ENCODE data around the gene RTP5. TPM values are rescaled to one million over a fixed set of nuclear protein-coding genes. Genes with fewer than 3 reads are reported as not detected.
A peak's percentile ranks its signal among the peaks of the same experiment; 100 is the strongest.
"Not testable (repeated sequence)": the region's sequence is repeated elsewhere in the genome, so short reads cannot be mapped to it uniquely, and the experiment has no call there.

The RTP5 gene
- total RNA-seq, 2 donors from 2014 or later, result 0.10 TPM; not detected in 1

DNA sequence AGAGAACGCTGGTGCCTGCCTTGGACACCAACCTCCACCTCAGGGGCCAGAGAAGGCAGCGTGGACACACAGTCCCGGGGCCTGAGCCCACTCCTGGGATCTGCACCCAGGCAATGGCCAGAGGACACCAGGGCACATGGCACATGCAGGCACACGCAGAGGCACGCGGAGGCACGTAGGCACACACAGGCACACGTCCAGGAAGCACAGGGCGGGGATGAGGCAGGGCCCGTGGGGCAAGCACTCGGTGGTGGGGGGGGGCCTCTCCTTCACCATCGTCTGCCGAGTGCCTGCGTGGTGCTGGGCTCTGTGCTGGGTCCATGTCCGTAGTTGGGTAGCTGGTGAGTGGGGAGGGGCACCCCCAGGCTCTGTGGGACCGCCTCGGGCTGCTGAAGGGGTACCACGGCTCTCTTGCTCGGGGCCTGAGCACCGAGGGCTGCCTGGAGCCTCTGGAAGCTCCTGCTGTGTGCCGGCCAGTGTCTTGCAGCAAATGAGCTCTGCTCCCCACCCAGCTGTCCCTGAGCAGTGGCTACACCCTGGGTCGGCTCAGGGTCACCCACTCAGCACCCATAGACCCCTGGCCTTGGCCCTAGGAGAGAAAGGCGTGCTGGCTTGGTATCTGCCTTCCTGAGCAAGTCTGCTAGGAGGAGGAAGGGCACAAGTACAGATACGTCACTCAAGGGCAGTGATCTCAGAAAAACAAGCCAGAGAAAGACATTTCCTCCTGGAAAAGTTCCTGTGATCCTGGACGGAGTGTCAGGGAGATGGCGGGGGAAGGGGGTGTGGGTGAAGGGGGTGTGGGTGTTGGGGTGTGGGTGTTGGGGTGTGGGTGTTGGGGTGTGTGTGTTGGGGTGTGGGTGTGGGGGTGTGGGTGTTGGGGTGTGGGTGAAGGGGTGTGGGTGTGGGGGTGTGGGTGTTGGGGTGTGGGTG is 26.4 kb downstream of the RTP5 start:
- peak; percentile 84 for DNase-seq (ENCODE audit: low spot score)
- intact Hi-C loops (cut with DNase I), result no loop called here

- intact Hi-C loops (cut with DNase I), result no loop called here
- peak; percentile 17 for DNase-seq (ENCODE audit: low spot score)
These were observed 27.2 kb downstream of the RTP5 start for GRCh38 chr2:241896746-241897201.

GRCh38 chr2:241897231-241897916 is 27.8 kb downstream of the RTP5 start:
- intact Hi-C loops (cut with DNase I), result no loop called here
- DNase-seq (ENCODE audit: low spot score), result peak; percentile 46

DNA sequence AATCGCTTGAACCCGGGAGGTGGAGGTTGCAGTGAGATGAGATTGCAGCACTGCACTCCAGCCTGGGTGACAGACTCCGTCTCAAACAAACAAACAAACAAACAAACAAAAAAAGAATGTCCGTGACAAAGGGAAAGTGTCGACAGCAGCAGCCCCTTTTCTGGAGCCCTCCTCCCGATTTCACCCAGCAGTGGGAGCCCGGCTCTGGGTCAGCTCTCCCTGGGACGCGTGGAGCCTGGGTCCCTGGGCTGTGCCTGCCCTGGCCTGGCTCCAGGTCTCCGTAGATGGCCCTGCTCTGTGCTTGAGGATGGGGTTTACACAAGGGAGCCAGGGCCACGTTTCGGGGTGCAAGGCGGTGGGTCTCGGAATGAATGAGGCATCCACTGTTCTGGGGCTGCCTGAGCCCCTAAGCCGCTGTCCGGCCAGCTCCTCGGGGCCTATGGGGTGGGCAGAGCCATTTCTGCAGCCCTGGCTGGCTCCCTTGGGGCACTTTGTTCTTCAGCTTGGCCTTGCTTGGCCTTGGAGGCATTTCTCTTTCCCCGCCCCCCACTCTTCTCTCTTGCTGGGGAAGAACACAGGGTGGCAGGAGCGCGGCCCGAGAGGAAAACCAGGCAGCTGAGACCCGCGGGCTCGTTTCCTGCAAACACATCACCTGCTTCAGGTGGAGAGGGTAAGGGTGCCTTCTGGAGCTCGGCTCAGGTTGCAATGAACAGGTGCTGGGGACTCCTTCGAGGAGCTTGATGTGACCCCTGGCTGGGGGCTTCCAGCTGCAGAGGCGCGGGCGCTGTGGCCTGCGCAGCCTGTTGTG is 29.1 kb downstream of the RTP5 start:
- intact Hi-C loops (cut with DNase I), result no loop called here
- DNase-seq (ENCODE audit: low spot score), result peak; percentile 63

- intact Hi-C loops (cut with DNase I), result no loop called here
- DNase-seq (ENCODE audit: low spot score), result peak; percentile 59
These were observed 30.9 kb downstream of the RTP5 start for GRCh38 chr2:241900251-241901017.

DNA sequence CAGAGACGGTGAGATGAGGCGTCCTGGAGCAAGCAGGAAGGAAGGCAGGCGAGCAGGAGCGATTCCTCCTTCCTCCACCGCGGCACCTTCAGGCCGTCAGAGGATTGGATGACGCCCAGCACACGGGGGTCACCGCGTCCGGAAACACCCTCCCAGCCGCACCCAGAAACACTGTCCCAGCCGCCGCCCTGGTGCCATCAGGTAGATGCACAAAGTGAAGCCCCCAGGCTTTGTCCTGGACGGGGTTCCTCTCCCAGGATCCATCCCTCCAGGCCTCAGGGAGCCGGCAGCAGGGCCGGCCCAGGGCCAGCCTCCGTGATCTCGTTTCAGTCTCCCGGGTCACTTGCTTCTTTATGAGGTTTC is 31.5 kb downstream of the RTP5 start:
- intact Hi-C loops (cut with DNase I), result no loop called here
- DNase-seq (ENCODE audit: low spot score), result no peak

DNA sequence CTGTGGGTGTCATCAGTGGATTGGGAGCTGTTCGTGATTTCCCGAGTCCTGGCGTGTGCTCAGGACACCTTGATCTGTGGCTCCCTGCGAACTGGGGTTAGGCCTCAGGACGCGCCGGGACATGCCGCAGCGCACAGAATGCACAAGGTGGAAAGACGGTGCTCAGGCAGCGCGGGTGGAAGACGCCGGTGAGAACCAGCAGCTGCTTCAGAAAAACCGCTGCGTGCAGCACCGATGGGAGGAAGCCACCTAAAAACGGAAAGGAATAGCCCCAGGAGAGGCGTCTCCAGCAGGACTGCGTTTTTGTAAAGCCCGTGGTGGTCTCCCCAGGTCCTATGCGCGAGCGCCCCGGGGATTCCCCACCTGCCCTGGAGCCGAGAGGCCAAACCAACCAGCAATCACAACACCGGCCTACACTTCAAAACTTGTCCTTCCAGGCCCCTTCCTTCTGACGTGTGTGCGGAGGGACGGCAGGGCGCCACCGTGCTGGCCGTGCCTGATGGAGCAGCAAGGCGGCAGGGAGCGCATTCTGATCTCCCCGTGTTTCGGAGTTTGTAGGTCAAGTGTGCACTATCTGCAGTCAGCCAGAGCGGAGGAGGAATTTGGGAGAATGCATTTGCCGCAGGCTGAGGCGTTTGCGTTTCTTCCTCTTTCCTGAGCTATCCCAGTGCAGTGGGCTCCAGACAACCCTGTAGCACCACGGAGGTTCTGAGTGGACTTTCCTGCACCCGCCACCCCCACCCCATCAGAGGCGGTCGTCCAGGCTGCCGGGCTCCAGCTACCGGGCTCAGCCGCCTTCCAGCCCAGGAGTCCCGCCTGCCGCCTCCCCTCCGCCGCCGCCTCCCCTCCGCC is 32.2 kb downstream of the RTP5 start:
- DNase-seq (ENCODE audit: low spot score), result peak; percentile 67
- intact Hi-C loops (cut with DNase I), result no loop called here

- intact Hi-C loops (cut with DNase I), result no loop called here
These were observed 32.9 kb downstream of the RTP5 start for GRCh38 chr2:241902357-241902991.

DNA sequence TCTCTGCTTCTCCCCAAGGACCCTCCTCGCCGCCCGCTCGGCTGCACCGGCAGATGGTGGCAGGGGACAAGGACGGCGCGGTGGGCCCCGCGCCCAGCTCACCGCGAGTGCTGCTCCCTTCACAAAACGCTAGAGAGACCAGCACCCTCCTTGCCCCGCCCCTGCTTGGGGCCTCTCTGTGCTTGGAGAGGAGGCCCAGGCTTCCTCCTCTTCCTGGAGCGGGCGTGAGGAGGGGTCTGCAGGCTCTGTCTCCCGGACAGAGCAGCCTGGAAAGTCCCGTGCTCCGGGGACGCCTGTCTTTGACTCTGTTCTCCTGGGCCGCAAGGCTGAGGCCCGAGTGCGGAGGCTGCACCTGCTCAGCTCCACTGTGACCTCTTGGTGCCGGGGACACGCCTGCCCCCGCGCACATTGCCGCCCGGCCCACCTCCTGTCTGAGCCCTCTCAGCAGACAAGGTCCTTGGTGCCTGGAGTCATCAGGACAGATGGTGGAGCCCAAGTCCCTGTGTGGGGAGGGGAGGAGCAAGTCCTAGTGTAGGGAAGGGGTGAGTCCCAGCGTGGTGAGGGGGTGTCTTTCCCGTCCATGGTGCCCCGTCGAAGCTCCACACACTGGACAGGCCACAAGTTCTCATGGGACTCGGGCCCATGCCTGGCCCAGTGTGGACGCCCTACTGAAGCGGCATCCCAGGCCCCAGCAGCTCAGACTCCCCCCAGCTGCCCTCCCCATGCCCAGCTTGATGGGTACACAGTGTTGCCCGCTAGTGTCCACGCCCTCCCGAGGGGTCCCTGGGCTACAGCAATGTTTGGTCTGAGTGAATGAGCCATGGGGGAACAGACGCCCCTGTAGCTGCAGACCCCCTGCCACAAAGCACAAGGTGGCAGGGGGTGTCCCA is 33.8 kb downstream of the RTP5 start:
- intact Hi-C loops (cut with DNase I), result no loop called here
- DNase-seq (ENCODE audit: low spot score), result peak; percentile 68

More at GRCh38 chr2:241902357-241902991, 32.9 kb downstream of the RTP5 start:
- DNase-seq (ENCODE audit: low spot score), result peak; percentile 80

- DNase-seq (ENCODE audit: low spot score), result peak; percentile 63
- intact Hi-C loops (cut with DNase I), result no loop called here
These were observed 34.6 kb downstream of the RTP5 start for GRCh38 chr2:241904011-241904718.

DNA sequence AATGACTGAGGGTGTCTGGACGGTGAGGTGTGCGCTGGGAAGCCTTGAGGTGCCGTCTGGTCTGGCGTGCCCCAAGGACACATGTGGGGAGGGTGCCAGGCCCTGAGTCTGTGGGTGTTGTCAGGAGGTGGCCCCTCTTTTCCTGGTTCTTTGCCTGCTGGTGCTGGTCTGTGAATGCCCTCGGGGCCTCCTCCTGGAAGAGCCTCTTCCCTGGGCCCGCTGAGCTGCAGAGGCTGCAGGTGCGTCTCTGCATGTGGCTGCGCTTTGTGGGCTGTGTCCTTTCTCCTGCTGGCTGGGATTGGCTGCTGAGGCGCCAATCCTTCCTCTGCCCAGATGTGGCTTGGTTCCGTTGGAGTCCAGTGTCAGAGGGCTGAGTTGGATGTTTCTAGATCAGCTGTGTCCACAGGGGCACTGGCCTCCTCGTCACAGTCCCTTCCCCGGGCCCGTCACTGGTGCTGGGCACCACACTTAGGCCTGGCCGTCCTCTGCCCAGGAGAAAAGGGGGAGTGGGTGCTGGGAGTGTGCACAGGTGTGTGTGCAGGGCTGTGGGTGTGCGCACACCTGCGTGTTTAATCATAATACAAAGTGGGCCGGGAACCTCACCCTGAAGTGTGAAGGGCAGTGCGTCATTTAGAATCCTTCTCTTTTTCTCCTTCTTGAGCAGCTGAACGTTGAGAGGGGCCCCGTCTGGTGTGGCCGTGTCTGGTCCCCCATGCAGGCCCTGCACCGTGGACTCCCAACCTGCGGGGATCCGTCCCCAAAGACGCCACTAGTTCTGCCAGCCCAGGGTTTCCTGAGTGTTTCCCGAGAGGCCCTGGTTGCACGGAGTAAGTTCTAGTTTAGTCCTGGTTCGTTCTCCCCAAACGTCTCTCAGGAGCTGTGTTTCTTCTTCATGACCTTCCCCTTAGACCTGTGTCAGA is 35.5 kb downstream of the RTP5 start:
- DNase-seq (ENCODE audit: low spot score), result peak; percentile 79
- intact Hi-C loops (cut with DNase I), result no loop called here

DNA sequence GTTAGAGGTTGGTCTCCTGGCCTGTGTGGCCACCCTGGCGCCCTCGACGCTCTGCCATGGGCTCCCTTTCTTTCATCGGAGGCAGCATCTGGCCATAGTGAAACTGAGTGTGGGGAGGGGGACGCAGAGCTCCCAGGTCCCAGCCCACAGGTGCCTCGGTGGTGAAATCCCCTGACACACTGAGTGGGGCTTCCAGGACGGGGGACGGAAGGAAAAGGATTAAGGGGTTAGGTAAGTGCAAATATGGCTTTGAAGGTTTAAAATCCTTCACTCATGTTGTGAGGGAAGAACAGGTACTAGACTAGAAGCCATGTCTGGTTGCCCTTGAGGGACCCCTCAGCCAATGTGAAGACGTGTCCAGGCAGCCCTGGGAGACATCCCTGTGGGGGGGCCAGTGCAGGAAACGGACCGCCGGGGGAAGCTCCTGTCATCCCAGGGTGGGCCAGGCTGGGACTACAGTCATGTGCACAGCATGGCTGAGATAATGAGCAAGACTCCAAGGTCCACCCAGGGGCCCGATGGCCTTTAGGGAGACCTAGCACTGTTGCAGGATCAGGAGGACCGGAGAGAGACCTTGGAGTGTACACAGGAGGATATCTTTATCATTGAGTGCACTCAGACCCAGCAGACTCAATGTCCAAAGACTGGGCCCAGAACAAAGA is 36.3 kb downstream of the RTP5 start:
- DNase-seq (ENCODE audit: low spot score), result peak; percentile 75
- intact Hi-C loops (cut with DNase I), result no loop called here

DNA sequence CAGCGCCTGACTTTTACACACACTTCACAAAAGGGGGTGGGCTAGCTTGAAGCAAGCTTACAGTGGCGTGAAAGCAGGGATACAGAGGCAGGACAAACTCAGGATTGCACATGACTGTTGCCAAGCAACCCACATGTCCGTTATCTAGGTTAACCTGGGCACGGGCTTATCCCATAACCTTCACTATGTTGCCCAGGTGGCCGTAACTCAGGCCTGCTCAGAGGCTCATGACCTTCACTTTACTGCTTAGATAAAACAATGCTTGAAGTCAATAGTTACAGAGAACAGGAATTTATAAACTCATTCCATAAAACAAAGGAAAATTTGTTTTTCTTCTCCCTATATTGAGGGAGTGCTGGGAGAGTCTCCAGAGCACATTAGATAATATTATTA is 36.8 kb downstream of the RTP5 start:
- intact Hi-C loops (cut with DNase I); DNase-seq (ENCODE audit: low spot score): not testable (repeated sequence)

- peak; percentile 69 for DNase-seq (ENCODE audit: low spot score)
These were observed 37.5 kb downstream of the RTP5 start for GRCh38 chr2:241906826-241907570.

More at GRCh38 chr2:241906826-241907570, 37.5 kb downstream of the RTP5 start:
- intact Hi-C loops (cut with DNase I), result no loop called here
